ENCODE measurements around the gene MAPKAPK2.

The MAPKAPK2 gene

GRCh38 chr1:206735553-206736031, 50.9 kb downstream of the MAPKAPK2 start:
- no peak overlapping the region for H3K27ac ChIP-seq
- no peak for TF ChIP-seq CTCF (conservative IDR thresholded peaks at IDR 0.05)

GRCh38 chr1:206736878-206737728, 52.4 kb downstream of the MAPKAPK2 start:
- H3K27ac ChIP-seq: no peak overlapping the region

GRCh38 chr1:206737729-206738201, 53.1 kb downstream of the MAPKAPK2 start:
- no peak for TF ChIP-seq CTCF (conservative IDR thresholded peaks at IDR 0.05)
- H3K27ac ChIP-seq: no peak overlapping the region

More at GRCh38 chr1:206736878-206737728, 52.4 kb downstream of the MAPKAPK2 start:
- no peak for TF ChIP-seq CTCF (conservative IDR thresholded peaks at IDR 0.05)

- peak; percentile 74 for TF ChIP-seq CTCF (conservative IDR thresholded peaks at IDR 0.05)
- H3K27ac ChIP-seq: no peak overlapping the region
These were observed 54.0 kb downstream of the MAPKAPK2 start for GRCh38 chr1:206738370-206739366.

- TF ChIP-seq CTCF (conservative IDR thresholded peaks at IDR 0.05): no peak
- no peak overlapping the region for H3K27ac ChIP-seq
These were observed 54.8 kb downstream of the MAPKAPK2 start for GRCh38 chr1:206739411-206740076.

GRCh38 chr1:206741142-206741701, 56.5 kb downstream of the MAPKAPK2 start:
- H3K27ac ChIP-seq: no peak overlapping the region

More at GRCh38 chr1:206741142-206741701, 56.5 kb downstream of the MAPKAPK2 start:
- no peak for TF ChIP-seq CTCF (conservative IDR thresholded peaks at IDR 0.05)
